Type B pancreatic cell (in vitro differentiated cells): Measurements from ENCODE around the gene LRRN4. TPM values are rescaled to one million over a fixed set of nuclear protein-coding genes. Genes with fewer than 3 reads are reported as not detected.
"Not testable (repeated sequence)": the region's sequence is repeated elsewhere in the genome, so short reads cannot be mapped to it uniquely, and the experiment has no call there.

ENCODE experiments used
- DNase-seq: peaks from one replicate; pipeline ENCODE4 v3.0.0; 2021; ENCODE audit warnings: mixed read lengths; ENCODE audit not compliant: unreplicated experiment; ENCODE audit errors: extremely low spot score
- H3K27ac Mint-ChIP-seq: 2 replicates; pipeline ENCODE4 v1.8.0; 2021; ENCODE audit warnings: mild to moderate bottlenecking, mixed read lengths
- H3K27me3 Mint-ChIP-seq: 2 replicates; pipeline ENCODE4 v1.8.0; 2021; ENCODE audit warnings: mixed read lengths
- H3K36me3 Mint-ChIP-seq: 2 replicates; pipeline ENCODE4 v1.8.0; 2021; ENCODE audit warnings: mixed read lengths
- H3K4me1 Mint-ChIP-seq: one replicate; pipeline ENCODE4 v1.8.0; 2021; ENCODE audit warnings: mixed read lengths; ENCODE audit not compliant: unreplicated experiment
- H3K4me3 Mint-ChIP-seq: 2 replicates; pipeline ENCODE4 v1.8.0; 2021; ENCODE audit warnings: mild to moderate bottlenecking, mixed read lengths
- H3K9me3 Mint-ChIP-seq: 2 replicates; pipeline ENCODE4 v1.8.0; 2021; ENCODE audit warnings: mixed read lengths
- CTCF ChIP-seq: fragments of 200-600 bp; sonication (generic); conservative IDR thresholded peaks from 2 replicates; pipeline ENCODE4 v1.5.0; 2021; ENCODE audit warnings: antibody characterized with exemption, mild to moderate bottlenecking
- total RNA-seq: library from RNA; stranded (reverse); gene quantifications from 2 replicates; pipeline ENCODE4 v1.2.1, GENCODE V29; 2021; ENCODE audit warnings: low replicate concordance

Gene LRRN4
- total RNA-seq, 1 donor from 2014 or later, result 12.5 TPM

DNA sequence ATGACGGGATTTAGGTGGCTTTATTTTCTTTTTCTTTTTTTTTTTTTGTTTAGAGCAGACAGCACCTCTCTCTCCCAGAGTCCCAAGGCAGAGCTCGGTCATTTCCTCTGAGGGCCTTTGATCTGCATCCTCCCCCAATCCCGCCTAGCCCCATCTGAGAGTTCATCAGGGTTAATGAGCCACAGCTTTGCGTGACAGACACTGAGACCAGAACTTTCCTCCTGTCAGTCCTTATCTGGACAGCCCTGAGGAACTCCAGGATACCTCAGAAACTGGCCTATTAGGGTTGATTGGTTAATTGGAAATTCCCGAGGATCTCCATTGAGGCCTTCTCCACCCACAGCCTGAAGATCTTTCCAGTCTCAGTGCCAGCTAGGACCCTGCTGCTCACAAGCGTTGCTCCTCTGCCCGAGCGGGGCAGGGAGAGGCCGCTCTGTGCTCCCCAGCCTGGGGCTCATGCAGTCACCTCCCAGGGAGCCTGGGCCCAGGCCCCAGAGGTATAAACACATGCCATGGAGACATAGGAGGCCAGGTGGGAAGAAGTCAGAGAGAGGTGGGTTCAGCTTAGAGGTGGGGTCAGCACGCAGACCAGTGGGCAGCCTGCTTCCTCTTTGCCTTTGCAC lies 1.4 kb upstream of the LRRN4 start:
- Mint-ChIP-seq H3K36me3 (no peaks in the 10 kb centered on the region), H3K4me1 (peaks cover 37% of the 10 kb centered on the region), H3K9me3 (no peaks in the 10 kb centered on the region), H3K4me3 (no peak overlapping the region), H3K27me3 (peaks cover 41% of the 10 kb centered on the region), H3K27ac (peak overlapping the region; percentile 13)
- TF ChIP-seq CTCF, result no peak
- no peak for DNase-seq

GRCh38 chr20:6054689-6055051 lies 810 bp upstream of the LRRN4 start:
- H3K4me1 Mint-ChIP-seq, result peaks cover 35% of the 10 kb centered on the region
- peak overlapping the region; percentile 35 for H3K4me3 Mint-ChIP-seq
- H3K27ac Mint-ChIP-seq, result peak overlapping the region; percentile 46
- peaks cover 46% of the 10 kb centered on the region for H3K27me3 Mint-ChIP-seq
- DNase-seq, H3K36me3 Mint-ChIP-seq, H3K9me3 Mint-ChIP-seq: not testable (repeated sequence)

DNA sequence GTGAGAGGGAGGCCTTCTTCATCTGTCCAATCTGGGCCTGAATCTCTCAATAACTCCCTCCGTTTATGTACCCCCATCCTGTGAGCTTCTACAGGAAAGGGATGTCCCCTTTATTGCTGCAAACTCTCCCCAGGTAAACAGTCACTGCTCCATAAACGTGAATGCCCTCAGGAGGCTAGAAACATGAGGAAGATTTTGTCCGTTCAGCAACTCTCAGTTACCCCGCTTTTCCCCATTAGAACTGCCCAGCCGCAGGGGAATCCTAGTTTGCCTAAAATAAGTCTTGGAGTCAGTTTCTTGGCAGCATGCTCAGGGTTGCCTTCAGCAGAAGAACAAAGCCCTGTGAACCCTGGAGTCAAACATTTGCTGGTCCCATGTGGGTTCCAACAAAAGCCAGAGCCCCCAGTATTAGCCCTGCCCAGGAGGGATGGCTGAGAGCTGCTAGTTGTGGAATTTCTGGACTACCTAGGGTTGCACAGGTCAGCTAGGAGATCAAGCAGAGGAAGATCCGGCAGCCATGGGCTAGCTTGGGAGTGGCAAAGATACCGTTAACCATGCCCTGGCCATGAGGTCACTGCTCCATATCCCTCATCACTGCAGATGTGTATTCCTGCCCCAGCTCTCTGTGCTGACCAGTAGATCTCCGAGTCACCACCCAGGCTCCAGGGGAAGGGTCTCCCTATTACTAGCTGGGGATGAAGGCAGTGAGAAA lies 640 bp downstream of the LRRN4 start:
- H3K27me3 Mint-ChIP-seq, result peaks cover 51% of the 10 kb centered on the region
- H3K4me3 Mint-ChIP-seq, result peak overlapping the region; percentile 82
- peak overlapping the region; percentile 24 for H3K27ac Mint-ChIP-seq
- H3K36me3 Mint-ChIP-seq, result peaks cover 2% of the 10 kb centered on the region
- H3K9me3 Mint-ChIP-seq, result no peaks in the 10 kb centered on the region
- no peak for TF ChIP-seq CTCF
- DNase-seq, result no peak
- peaks cover 22% of the 10 kb centered on the region for H3K4me1 Mint-ChIP-seq

DNA sequence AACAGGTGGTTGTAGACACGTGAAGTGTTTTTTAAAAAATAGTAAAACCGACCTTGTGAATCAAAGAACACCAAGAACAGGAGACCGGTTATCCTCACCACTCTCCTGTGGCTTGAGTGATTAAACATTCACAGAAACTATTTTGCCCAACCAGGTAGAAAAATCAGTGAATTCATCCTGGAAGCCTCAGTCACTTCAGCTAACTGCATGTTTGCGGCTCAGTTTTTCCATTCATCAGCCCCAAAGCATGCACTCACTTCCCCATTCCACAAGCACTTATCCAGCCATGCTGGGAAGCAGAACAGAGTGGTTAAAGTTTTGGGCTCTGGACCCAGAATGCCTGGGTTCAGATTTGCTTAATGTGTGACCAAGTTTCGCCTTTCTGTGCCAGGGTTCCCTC lies 2.4 kb downstream of the LRRN4 start:
- Mint-ChIP-seq H3K9me3 (no peaks in the 10 kb centered on the region), H3K36me3 (peaks cover 4% of the 10 kb centered on the region), H3K4me3 (peak overlapping the region; percentile 75), H3K27me3 (peaks cover 51% of the 10 kb centered on the region), H3K27ac (no peak overlapping the region), H3K4me1 (peaks cover 17% of the 10 kb centered on the region)
- TF ChIP-seq CTCF, result no peak
- no peak for DNase-seq

- H3K27me3 Mint-ChIP-seq, result peaks cover 35% of the 10 kb centered on the region
- H3K4me1 Mint-ChIP-seq, result peaks cover 6% of the 10 kb centered on the region
Measured at GRCh38 chr20:6048391-6048790, 5.5 kb downstream of the LRRN4 start.

More at GRCh38 chr20:6048391-6048790, 5.5 kb downstream of the LRRN4 start:
- no peaks in the 10 kb centered on the region for H3K9me3 Mint-ChIP-seq
- H3K36me3 Mint-ChIP-seq, result peaks cover 4% of the 10 kb centered on the region
- DNase-seq, result no peak
- no peak for TF ChIP-seq CTCF
- H3K27ac Mint-ChIP-seq, result no peak overlapping the region
- H3K4me3 Mint-ChIP-seq, result peak overlapping the region; percentile 43
